GM19043 (cell line): ENCODE measurements around the gene TGFBR3.
A peak's percentile ranks its signal among the peaks of the same experiment; 100 is the strongest.
"Not testable (repeated sequence)": the region's sequence is repeated elsewhere in the genome, so short reads cannot be mapped to it uniquely, and the experiment has no call there.

ENCODE experiments used
- ATAC-seq: cut with Tn5 transposase; IDR thresholded peaks from one replicate; pipeline ENCODE4 v1.9.1; 2021; ENCODE audit warnings: low read depth; ENCODE audit not compliant: unreplicated experiment

TGFBR3 gene

DNA sequence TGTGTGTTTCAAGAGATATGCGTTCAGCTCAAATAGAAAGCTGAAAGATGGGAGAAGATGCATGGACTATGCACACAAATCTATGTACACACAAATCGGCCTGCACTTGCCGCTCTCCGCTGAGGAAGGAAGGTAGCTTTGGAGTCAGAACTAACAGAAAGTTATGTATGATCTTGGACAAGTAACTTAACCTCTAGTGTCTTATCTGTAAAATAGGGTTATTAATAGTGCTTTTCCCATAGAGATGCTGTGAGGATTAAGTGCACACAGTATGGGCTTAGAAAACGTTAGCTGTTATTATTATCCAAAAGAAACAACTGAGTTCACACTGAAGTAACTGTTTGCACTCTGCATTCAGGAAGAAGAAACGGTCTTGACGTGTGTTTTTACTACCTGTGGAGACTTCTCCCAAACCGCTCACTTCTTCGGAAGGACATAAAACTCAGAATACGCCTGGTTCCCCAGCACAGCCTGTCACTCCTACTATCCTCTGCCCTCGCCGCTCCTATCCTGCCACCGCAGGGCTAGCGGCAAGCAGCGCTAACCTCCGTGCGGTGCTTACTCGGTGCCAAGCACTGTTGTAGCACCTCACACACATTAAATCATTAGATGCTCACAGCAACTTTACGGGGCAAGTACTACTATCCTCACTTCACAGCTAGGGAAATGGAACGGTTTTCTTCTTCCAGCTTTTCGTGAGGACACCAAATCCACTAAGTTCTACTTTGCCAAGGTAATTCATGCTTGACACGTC lies 1.3 kb downstream of the TGFBR3 start:
- ATAC-seq: no peak

GRCh38 chr1:91883470-91883869 lies 2.5 kb downstream of the TGFBR3 start:
- no peak for ATAC-seq

DNA sequence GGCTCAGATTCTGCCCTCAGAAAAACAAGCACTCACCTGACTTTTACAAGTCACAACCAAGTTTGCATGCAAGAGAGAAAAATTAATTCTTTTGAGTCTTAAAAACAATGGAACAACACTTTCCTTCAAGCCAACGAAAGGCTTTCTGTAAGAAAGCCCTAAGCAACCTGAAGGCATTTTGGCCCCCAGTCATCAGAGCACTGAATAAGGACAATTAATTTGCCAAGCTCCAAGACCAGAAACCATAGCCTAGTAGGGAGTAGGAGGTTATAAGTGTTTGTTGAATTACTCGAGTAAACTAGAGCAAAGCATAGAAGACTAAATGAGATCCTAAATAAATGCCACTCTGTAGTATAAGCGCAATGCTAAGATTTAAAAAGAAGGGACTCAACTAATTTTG lies 4.7 kb downstream of the TGFBR3 start:
- ATAC-seq: no peak

DNA sequence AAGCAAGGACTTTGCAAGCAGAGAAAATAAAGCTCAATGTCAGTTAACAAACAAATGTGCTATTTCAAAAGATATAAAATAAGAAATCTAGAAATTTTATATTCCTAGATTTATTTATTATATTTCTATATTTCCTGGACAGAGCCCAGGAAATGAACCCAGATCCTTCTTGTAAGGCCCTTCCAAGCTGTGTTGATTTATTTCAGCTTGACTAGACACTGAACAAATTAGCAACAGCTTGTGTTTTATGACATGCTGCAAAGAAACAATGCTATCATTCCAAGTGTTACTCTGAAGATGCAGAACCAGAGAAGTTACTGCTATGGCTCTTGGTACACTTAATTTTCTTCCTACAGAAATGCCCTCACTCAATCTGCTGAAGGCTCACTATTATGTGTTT lies 6.2 kb downstream of the TGFBR3 start:
- no peak for ATAC-seq

DNA sequence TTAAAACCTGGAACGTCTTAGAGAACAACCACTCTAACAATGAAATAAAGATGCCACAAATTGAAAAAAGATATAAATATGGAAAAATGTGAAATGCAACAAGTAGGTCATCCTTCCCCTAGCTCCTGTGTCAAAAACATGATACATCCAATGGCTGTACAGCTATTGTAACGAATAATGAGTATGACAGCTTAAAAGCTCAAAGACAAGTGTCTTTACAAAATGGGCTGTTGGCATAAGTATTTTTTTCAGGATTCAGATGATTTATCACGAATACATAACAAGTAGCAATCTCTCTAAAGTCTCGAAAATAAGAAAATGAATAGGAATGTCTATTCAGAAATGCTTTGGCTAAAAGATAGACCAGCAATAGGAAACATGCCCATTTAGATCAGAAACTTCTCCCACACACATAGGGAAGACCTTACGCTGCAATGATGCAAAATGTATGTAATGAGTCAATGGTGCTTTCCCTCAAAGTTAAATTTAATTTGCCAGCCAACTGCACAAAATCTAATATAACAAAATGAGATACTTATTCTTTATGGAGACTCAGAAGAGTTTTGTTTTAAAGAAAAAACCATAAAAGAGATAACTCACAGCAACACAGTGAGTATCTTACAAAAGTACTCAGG lies 8.3 kb downstream of the TGFBR3 start:
- ATAC-seq: no peak

GRCh38 chr1:91876781-91877573 lies 9.0 kb downstream of the TGFBR3 start:
- no peak for ATAC-seq

DNA sequence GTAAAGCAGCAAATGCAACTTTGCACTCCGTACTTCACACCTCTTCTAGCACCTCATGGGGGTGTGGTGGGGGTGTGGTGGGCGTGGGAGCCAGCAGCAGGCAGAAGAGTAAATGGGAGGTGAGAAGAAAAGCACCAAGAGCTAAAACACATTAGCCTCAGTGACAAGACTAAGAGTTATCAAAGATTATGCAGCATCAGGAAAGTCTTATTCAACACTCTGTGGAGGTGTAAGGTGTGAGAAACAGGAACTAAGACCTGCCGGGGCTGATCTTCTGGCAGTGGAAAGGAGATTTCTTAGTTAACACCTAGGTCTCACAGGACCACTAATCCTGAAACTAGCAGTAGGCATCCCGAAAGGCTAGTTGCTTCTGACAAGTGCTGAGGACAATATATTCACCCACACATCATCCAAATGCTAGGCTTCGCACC lies 9.9 kb downstream of the TGFBR3 start:
- peak; percentile 82 for ATAC-seq

DNA sequence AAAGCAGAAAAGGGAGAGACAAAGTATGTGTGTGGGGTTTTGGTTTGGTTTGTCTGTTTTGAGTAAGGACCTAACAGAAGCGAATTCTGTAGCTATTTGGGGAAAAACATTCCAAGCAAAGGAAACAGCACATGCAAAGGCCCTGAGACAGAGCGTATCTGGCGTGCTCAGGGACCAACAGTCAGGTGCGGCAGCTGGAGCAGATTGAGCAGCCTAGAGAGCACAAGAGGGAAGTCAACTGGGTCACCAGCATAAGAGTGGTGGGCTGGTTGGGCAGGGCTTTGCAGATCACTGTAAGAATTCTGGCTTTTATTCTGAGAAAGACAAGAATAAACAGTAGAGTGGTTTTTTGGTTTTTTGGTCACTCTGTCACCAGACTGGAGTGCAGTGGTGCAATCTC lies 11.8 kb downstream of the TGFBR3 start:
- ATAC-seq: no peak

GRCh38 chr1:91872559-91873081 lies 13.3 kb downstream of the TGFBR3 start:
- no peak for ATAC-seq

- ATAC-seq: no peak
Measured at GRCh38 chr1:91872000-91872399, 14.0 kb downstream of the TGFBR3 start.

- no peak for ATAC-seq
Measured at GRCh38 chr1:91870322-91870721, 15.6 kb downstream of the TGFBR3 start.

GRCh38 chr1:91866425-91866824 lies 19.5 kb downstream of the TGFBR3 start:
- no peak for ATAC-seq

GRCh38 chr1:91864017-91864700 lies 21.8 kb downstream of the TGFBR3 start:
- no peak for ATAC-seq

DNA sequence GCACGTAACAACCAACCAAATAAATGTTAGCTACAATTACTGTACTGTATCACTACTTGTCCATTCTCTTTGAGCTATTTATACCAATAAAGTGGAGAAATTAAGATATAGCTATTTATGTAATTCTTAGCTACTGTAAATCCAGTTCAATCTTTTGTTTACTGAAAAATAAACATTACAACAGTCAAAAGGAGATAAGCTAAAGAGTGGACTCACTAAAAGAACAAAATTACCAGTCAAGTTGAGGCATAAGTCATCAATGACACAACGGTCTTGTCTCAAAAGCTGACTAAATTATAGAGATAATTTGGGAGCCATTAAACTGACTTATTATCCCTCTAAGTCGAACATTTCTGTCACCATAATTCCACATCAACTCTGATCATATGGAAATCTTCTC lies 22.5 kb downstream of the TGFBR3 start:
- ATAC-seq: no peak

DNA sequence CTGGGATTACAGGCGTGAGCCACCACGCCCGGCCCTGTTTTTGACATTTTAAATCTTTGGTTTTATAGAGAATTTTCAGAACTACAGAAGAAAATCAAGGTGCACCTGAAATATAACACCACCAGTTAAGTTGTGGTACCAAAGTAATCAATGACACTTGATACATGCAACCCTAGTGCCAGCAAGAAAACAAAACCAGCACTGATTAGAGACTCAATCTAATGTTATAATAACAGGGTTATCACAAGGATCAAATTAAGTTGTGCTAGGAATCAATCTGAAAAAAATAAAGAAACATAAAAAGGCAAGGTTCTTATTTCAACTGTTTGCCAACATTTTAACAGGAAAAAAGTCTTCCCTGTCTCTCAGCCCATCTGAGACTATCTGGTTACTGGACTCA lies 23.8 kb downstream of the TGFBR3 start:
- ATAC-seq: no peak

DNA sequence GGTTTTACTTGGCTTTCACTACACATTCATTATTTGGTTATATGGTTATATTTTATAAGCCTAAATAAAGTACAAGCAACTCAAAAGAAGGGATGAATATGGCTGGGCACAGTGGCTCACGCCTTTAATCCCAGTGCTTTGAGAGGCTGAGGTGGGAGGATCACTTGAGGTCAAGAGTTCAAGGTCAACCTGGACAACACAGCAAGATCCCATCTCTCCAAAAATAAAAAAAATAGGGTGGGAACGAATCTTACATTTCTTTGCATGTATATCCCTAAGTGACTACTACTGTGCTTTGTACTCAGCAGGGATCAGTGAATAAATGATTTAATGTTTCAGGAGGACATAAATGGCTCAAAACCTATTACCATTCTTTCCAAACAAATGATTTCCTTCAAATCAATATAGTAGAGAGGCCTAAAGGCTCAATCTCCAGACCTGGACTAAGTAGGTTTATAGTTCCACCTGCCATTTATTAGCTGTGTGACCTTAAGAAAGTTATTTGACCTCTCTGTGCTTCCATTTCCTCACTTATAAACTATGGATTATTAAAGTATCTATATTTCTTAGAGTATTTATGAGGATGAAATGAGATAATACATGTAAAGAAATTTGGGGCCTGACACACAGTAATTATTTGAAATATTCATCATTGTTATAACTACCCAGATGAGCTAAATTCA lies 28.3 kb downstream of the TGFBR3 start:
- ATAC-seq: no peak

DNA sequence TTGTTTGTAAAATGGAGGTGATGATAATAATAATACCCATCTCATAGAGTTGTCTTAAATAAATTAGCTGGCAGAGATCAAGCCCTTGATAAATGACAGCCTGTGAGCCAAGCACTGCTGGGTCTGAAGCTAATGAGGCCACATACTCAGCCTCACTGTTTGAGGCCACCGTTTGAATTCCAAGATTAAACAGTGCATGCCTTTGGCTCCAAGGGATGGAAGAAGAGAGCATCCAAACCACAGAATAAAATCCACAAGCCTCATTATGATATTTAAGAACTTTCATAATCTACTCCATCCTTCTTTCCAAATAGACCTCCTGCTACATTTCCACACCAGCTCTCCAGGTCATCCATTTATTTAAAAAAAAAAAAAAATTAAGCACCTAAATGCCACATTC lies 29.0 kb downstream of the TGFBR3 start:
- ATAC-seq: no peak

- no peak for ATAC-seq
Measured at GRCh38 chr1:91854852-91855534, 31.0 kb downstream of the TGFBR3 start.

DNA sequence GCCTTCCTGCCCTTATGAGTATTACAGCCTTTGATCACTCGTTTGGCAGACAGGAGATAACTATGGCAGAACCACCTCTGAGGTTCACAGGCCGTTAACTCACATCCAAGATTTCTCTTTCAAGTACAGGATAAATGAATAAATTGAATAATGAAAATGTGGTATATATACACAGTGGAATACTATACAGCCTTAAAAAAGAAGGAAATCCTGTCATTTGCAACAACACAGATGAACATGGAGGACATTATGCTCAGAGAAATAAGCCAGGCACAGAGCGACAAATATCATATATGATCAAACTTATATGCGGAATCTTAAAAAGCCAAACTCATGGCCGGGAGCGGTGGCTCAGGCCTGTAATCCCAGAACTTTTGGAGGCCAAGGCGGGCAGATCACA lies 32.6 kb downstream of the TGFBR3 start:
- no peak for ATAC-seq

GRCh38 chr1:91852011-91852410 lies 33.9 kb downstream of the TGFBR3 start:
- ATAC-seq: not testable (repeated sequence)
